HG03045 (cell line): Measurements from ENCODE around the gene KCNE1.

Experiments
- ATAC-seq: cut with Tn5 transposase; IDR thresholded peaks from one replicate; pipeline ENCODE4 v1.9.1; 2021; ENCODE audit warnings: mild to moderate bottlenecking, moderate library complexity; ENCODE audit not compliant: unreplicated experiment

The KCNE1 gene

DNA sequence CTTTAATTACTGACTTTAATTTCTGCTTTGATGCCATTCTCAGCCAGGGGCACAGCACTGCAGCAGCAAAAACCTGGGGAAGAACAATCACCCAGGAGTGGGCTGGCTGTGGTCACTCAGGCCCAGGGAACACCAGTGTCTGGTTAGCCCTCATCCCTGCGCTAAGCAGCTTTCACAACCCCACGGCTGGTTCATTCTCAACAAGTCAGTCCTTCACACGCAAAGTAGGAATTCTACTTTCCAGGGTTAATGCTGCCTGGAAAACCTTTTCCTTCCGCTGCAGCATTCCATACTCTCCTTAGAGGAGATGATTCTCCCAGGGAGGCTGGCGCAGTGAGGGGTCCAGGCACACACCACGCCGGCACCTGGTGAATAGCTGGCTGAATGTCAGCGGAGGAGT lies 24.3 kb upstream of the KCNE1 start:
- no peak for ATAC-seq

DNA sequence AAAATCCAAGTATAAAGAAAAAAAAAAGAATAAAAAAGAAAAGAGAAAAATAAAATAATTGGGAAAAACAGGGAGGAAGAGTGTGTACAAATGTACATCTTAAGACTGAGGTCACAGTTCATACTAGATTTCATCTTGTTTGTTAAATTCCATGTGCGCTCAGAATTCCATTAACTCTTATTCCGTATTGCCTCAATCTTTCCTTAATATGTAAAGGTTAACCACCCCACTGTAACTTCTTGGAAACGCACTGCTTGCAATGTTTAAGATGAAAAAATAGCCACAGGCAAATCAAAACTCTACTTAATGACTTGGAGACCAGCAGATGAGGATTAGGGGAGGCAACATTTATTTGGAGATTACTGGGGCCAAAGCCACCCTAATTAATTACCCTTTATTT lies 23.9 kb upstream of the KCNE1 start:
- ATAC-seq, result no peak

DNA sequence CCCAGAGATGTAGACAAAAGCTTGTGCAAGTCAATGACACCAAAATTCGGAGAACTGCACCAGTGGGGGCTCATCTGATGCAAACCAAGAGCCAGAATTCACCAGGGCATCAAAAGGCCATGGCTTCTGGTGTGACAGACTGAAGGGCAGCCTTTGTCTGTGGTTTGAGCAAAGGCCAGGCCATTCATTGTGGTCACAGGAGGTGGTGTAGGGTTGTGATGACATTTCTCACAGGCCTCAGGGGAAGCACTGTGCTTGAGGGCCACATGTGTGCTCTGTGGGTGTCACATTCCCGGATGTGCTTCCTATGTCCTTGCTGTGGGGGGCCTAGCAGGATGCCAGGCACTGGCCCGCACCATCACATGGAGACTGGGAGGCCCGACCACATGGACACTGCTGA lies 22.5 kb upstream of the KCNE1 start:
- ATAC-seq, result no peak

DNA sequence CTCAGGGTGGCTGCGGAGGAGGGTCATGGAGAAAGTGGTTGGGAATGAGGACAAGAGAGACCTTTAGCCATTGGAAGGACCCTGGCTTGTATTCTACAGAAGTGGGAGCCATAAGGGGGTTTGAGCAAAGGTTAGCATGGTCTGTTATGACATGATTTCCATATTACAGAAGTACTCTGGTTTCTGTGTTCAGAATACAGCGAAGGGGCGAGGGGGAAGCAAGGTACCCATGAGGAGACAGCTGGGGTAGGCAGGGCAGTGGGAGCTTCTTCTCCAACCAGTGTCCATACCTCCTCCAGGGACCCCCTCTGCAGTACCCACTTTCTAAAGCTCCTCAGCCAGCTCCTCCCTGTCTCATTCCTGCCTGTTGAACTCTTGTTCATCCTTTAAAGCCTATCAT lies 21.9 kb upstream of the KCNE1 start:
- no peak for ATAC-seq

DNA sequence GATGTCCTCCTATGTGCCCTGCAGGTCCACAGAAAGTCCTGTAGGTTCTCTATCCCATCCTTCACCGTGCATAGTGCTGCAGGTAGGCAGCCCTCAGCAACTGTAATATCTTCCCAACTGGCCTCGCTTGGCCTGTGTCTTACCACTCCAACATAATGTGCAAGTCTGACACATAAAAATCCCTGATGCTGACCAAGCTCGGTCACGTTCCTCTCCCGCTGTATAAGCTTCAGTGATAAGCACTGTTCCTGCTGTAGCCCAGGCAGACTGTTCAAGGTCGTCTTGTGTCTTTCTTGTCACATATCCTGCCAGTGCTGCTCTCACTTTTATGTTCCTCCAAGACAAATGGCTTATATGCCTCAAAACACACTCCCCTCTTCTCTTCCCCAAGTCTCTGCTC lies 19.4 kb upstream of the KCNE1 start:
- ATAC-seq, result no peak

DNA sequence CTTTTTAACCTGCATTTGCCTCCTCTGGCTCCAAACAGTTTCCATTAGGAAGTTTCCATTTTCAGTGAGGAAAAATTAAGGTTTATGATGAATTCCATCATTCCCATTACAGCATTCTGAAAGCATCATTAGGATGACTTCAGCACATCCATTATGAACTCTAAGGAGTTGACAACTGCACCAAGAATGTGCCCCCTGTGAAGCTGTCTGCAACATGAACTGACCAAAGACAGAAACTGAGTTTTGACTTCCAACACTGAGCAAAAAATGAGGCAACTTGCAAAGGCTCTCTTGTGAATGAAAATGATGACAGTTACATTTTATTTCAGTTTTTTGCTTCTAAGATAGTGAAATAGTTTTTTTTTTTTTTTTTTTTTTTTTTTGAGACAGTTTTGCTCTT lies 18.3 kb upstream of the KCNE1 start:
- ATAC-seq, result no peak

DNA sequence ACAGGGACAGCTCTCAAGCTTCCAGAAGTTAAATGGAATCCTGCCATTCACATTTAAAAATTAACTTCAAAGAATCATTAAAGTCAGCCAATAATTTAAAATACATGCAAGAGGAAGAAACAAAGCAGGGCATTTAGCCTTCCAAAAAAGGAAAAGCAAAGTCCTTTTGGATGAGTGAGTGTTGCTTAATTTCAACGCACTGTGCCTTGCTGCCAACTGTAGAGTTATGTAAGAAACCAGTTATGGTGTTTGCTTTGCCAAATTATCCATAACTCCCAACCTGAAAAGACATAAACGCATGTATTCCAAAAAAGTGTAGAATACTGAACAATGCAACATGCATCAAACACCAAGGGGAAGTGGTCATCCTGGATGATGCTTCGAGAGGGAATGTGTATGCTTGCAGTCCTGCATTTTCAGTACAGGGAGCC lies 16.1 kb upstream of the KCNE1 start:
- ATAC-seq, result no peak

DNA sequence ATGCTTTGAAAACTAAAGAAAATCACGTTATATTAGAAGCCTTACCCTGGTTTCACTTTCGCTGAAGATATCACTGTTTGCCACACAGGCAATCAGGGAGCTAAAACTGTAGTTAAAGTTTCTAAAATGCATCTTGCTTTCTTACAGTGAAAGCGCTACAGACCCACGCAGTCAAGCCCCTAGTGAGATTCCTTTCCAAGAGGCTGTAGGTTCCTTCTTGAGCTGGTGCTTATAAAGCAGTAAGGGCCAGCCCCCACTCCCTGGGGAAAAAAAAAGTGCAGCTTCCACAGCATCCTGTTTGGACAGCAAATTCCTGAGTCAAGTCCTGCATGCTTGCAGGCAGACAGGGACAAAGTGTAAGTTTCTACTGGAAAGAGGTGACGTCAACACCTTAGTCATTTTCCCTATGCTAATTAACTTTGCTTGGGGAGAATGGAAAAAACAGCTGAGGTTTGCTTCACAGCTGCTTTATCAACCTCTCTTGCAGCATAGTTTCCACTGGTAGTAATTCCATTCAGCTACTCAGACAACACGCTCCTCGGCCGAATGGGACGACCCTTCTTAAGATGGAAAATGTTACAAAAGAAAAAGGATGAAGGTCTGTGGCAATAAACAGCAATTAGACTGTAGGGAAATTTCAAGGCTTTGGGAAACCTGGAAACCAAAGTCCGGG lies 14.7 kb upstream of the KCNE1 start:
- no peak for ATAC-seq

DNA sequence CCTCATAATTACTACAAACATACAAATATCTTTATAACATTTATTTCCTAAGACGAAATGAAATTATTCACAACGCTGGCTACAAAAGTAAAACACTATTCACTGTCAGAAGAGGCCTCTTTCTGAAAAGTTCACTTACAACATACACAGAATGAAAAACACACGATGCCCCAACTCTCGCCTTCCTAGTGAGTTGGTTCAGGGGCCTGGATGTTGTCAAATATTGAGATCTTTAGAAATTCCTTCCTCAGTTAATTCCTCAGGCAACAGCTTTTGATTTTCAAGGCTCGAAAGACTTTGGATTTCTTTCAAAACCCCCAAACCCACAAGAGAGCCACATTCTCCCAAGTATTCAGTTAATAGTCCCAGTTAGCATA lies 14.2 kb upstream of the KCNE1 start:
- ATAC-seq, result no peak

DNA sequence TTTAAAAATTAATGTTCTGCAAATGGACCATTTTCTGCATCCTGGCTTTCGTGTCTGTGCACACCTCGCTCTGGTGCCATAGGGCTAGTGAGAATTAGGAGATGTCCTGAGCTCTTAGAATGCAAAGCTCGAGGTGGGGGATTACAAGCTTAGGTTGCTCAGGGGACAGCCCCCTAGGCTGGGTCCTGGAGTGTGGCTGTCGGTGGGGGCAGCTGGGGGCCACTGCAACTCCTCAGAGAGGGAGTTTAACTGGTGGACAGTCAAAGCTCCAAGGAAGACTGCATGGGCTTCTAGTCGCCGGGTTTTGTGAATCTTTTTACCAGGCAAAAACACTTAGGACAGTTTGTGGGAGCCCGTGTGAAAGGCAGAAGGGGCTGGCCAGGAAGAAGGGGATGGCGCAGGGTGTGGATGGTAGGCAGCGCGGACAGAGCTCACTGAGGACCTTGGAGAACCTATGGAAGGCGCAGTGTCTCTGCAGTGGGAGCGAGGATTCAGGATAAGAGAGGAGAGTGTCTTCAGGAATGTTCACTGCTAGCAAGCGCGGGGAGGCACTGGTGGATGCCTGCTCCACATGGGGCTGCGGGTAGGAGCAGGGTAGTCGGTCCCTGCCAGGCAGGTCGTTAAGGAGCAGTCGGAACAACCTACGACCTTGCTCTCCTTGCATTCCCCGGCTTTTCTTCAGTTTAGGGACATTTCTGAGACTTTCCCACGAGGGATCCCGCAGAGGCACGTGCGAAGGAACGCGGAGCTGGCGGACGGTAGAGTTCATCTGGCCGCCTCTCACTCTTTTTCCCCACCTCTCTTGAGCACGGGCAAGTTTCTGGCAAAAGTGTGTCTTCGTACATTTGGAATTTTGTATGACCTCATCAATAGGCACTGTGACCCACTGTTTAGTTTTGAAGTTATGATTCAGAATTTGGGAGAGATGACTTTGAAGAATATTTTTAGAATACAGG lies 12.9 kb upstream of the KCNE1 start:
- ATAC-seq, result no peak

DNA sequence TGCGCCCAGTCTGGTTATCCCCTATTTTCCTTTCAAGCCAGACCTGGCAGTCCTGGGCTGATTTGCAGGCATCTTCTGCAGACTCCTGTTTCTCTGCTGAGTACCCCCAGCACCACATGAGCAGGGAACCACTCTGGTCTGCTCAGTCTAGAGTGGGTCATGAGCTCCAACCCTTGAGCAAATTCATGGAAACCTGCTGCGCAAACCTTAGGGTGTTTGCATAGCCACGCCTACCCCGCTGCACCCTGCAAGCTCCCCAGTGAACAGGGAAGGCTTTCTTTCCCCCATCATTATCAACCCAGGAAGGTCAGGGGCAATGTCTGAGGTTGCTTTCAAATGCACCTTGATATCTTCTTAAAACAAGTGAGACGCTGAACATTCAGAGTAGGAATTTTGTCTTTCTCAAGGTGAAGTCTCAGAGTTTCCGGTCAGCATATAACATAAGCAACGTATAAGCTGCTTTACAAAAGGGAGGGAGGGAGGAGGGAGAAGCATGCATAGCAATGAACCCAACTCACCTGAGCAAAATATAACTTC lies 11.1 kb upstream of the KCNE1 start:
- ATAC-seq, result no peak

DNA sequence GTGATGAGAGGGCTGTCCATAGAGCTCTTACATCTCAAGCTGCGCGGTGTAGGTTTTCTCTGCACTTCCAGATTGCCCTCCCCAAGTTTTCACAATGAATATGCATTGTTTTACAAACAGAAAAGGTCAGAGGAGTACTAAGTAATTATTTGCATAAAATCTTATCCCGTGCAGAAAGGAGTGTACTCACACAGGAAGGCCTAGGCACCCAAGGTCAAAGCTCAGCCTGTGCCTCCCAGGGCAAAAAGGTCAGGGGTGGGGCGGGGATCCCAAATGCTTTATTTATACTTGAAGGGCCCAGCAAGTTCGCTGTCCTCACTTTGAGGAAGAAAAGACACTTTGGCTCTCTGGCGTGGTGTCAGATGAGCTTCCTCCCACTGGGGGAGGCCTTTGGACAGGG lies 10.3 kb upstream of the KCNE1 start:
- no peak for ATAC-seq

DNA sequence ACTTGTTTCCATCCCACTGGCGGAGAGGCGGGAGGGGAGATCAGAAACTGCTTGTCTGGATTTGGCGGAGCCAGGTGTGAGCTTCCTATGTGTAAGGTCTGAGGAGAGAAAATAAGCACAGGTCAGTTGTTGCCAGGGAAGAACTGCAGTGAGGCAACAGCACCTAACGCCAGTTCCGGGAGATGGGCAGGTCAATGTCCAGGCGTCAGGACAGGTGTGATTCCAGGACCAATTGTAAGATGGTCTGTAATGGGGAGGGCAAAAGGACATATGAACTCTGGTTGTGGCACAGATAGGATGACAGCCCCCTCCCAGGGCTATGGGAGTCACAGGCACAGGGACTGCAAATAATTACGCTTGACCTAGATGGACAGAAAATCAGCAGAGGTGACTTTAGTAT lies 9.6 kb upstream of the KCNE1 start:
- ATAC-seq, result no peak

DNA sequence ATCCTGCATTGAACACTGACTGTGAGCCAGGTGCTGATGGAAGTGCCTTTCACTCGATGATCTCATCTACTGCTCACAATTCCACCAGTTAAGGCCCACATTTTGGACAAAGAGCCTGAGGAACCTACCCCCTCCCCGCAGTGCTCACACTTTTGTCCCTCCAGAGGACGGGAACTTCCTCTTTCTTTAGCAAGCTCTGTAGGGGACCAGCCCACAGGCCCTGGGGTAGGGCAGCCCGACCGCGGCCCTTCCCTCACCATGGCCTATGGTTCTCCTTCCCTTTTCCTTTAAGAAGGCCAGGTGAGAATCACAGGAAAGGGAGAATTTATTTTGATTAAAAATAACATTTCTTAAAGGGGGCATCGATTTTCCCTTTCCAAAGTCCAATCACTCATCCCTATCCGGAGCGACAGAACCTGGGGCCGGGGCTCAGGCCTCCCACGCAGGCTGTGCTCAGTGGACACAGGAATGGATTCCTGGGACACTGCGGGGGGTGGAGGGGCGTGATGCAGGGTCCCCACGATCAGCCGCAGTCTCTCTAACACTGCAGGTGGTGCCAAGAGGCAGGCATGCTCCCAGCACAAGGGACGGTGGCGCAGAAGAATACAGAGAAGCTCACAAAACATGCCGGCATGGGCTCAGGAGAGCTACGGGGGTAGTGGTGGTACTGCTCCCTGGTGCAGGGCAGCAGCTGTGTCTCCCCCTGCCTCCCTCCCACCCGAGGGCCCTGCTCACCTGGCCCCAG lies 8.9 kb upstream of the KCNE1 start:
- no peak for ATAC-seq

DNA sequence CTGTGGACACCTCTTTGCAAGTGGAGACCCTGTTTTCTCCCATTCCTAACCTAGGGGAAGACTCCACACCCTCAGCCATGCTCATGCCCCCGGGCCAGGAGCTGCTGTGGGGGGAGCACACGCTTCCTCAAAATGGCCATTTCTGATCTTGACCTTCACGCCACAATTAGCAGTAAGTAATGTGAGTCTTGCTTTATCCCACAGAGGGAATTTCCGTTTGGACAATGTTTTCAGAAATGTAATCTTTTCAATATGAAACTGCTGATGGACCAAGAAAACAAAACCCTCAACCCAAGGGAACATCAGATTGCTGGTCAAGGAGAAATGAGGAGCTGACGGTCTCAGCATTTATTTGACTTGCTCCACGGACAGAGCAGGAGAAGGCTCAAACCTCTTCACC lies 8.3 kb upstream of the KCNE1 start:
- no peak for ATAC-seq

DNA sequence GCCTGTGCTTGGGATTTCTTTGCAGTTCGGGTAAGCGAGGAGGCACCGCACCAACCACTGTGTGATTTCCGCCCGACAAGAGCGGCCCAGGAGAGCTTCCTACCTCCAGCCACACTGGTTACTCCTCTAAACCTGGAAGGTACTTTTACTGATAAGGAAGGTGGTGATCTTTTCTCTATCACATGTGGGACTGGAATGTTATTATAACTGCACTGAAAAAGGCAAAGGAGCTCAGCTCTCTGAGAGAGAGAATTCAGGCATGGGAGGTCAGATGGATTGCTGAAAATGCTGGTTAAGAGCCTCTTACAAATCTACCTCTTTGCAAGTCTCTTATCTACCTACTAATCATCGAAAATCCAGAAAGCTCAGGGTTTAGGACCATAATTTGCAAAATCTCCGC lies 7.7 kb upstream of the KCNE1 start:
- ATAC-seq, result no peak

DNA sequence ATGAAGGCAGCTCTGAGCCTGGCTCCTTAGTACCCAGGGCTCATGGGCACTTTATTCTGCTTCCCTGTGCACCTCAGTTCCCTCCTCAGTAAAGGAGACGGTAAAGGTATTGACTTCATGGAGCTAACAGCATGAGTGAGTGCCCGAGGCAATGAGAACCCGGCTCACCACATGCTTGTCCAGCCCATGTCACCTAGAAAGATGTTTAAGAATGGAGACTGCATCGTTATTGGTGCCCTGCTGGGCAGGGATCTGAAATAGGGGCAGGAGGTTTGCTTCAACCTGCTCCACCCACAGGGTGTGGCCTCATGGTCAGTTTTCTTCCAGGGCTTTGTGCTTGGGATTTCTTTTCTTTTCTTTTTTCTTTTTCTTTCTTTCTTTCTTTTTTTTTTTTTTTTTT lies 7.0 kb upstream of the KCNE1 start:
- ATAC-seq, result no peak

DNA sequence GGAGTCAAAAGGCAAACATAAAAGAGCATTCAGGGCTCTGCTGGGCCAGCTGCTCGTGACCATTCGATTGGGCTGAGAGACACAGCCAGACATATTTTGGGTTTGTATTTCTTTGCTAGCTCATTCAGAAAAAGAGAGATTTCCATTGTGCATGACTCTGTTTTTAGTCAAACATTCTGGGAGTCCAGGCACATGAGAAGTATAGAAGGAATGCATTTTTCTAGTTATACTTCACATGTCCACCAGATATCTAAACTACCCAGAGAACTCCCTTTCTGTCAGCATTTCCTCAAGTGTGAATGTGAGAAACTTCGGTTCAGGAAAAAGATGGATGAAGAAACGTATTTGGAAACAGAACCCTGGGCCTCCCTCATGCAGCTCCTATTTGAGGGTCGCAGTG lies 6.3 kb upstream of the KCNE1 start:
- ATAC-seq, result no peak

DNA sequence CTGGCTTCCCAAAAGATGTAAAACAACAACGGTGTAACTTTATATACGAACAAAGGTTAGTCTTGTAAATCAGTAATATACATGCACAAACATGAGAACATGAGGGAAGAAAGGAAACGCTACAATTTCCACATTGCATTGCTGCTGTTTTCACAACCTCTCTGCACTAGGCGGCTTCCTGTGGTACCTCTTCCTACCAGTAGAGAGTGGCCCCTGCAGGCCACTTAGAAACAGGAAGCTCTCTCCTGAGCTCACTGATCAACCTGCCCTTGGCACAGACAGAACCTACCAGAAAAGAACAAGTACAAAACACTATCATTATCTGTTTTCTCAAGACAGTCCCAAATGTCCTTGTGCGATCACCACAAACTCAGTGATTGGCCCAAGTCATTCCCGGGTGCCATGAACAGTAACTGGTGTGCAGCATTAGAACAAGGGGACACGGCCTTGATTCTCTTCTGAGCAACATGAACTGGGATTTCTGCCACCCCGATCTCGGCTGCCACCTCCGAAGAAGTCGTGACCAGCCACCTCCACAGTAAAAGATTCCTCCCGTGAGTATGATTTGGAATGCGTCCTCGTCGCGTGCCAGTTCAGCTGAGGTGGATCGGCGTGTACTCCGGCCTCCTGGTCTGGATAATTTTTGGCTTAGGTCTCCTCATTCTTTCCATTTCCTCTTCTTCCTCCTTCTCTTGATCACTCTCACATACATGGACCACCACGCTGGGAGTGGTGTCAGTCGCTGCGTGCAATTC lies 5.7 kb upstream of the KCNE1 start:
- ATAC-seq, result no peak

DNA sequence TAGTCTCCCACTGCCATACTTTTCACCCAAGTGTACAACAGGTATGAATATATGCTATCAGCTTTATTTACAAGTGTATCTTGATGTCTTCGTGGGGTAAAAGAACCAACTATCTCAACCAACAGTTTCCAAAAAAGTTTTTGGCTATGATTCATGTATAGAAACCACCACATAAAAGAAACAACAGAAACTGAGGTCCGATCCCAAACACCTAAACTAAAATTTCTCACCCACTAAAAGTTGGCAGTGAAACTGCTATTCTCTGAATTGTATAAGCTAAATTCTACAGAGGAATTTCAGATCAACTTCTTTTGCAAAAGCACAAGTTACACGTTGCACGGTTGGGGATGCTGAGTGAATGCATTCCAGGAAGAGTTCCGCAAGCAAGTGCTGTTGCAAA lies 5.0 kb upstream of the KCNE1 start:
- no peak for ATAC-seq
